NCI-H1417 (cell line): ENCODE measurements around the gene SRRM3.
A peak's percentile ranks its signal among the peaks of the same experiment; 100 is the strongest.
"Not testable (repeated sequence)": the region's sequence is repeated elsewhere in the genome, so short reads cannot be mapped to it uniquely, and the experiment has no call there.

Experiments
- DNase-seq, 3 experiments: peaks; one replicate each; lab custom pipeline; 2025; lab: John Stamatoyannopoulos, UW

SRRM3 gene

GRCh38 chr7:76201732-76202665, at the start of gene SRRM3:
TSS of gene SRRM3 (plus strand) at chr7:76201896. CDS start at chr7:76235067, 33,171 bp downstream.
- DNase-seq = peak; percentile 84 to 90 (median 87)

DNA sequence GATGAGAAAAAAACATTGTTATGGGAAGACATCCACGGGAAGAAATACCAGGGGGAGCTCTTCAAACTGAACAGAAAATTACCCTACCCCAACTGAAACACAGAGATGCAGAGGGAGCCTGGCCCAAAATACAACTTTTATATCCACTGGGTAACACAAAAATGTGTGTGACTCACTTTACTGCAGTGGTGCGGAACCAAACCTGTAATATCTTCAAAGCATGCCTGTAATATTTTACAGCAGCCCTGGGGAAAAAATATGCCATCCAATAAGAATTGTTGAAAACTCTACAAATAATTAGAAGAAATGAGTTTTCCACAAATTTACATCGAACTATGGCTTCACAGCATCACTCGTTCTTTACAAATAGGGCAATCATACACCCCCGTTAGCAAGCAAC, 49.8 kb upstream of the SRRM3 start:
- no peak for DNase-seq

DNA sequence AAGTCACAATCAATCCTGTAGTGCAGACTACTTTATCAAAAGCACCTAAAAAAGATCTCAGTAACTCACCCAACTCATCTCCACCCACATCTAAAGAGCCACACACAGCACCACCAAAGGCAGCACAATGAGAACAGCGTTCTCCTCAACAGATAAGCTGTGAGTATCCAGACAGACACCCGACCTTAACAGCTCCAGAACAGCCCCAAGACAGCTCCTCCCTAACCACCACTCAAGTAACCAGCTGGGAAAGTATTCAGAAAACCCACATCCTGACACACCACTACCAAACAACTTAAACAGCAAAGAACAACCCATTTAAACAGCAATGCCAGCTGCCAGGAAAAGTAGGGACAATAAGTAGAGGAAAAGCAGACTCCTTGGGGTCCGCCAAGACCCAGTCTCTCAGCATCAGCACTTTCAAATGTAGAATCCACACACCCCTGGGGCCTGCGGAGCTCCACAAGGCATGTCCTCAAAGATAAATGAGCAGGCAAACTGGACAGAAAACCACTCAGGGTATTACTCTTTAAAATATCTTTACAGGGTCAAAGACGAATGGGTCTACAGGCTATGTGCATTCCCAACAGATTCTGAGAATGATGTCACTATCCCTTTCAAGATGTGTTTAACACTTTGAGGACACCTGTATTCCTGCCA, 48.0 kb upstream of the SRRM3 start:
- DNase-seq = not testable (repeated sequence)

DNA sequence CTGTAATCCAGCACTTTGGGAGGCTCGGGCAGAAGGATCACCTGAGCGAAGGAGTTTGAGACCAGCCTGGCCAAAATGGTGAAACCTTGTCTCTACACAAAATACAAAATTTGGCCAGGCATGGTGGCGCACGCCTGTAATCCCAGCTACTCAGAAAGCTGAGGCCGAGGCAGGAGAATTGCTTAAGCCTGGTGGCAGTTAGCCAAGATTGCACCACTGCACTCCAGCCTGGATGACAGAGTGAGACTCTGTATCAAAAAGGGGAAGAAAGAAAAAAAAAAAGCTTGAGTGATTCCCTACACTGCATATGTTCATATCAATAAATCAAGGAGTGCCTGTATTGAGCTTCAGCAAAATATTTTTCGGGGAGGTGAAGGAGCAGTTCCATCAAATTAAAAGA, 45.8 kb upstream of the SRRM3 start:
- DNase-seq = no peak

GRCh38 chr7:76156992-76157685, 44.6 kb upstream of the SRRM3 start:
- DNase-seq = not testable (repeated sequence)

DNA sequence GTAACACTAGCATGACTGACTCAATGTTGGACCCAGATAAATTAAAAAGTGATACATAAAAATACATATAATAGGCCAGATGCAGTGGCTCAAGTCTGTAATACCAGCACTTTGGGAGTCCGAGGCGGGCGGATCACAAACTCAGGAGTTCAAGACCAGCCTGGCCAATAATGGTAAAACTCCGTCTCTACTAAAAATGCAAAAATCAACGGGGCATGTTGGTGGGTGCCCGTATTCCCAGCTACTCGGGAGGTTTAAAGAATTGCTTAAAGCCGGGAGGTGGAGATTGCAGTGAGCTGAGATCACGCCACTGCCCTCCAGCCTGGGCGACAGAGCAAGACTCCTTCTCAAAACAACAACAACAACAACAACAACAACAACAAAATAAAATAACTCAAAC, 43.3 kb upstream of the SRRM3 start:
- not testable (repeated sequence) for DNase-seq

GRCh38 chr7:76162416-76163170, 39.1 kb upstream of the SRRM3 start:
- DNase-seq = not testable (repeated sequence)

- peak; percentile 8 to 91 (median 70) for DNase-seq
Observed at GRCh38 chr7:76163812-76164211, 37.9 kb upstream of the SRRM3 start.

DNA sequence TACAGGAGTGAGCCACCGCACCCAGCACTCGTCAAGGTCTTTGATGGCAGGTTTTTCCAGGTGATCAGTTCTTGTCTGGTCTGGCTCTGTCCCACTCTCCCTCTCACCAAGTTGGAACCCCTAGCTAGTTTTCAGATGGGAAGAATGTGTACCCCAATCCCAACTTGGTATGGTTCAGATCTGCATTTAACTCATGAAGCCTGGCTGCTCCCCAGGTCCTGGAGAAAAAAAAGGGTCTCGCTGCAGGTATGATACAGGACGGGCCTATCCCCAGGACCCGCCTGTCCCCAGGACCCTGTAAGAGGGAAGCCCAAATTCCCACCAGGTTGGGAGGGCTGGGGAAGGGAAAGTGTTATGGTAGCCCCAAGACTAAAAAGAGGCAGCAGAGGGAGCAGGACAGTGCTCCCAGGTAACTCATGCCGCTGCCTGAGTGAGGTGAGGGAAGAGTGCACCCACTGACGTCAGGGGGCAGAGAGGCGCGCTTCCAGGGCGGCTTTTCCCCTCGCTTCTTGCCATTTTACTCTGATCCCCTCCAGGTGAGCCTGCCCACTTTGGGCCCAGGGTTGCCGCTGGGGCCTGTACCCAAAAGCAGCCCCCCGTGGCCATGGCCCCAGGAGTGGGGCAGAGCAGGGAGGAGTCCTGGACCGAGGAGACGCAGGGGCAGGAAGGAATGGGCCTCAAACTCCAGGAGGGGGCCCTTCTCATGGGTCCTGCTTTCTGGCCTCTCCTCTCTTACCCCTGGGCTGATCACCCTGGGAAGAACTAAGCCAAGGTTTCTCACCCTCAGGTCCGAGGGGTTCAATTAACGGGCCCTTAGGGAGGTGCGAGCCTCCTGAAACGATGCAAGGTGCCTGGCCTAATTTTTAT, 36.4 kb upstream of the SRRM3 start:
- no peak for DNase-seq

- DNase-seq = no peak
Observed at GRCh38 chr7:76165973-76166403, 35.7 kb upstream of the SRRM3 start.

- peak; percentile 97 to 99 (median 98) for DNase-seq
Observed at GRCh38 chr7:76166404-76167255, 35.1 kb upstream of the SRRM3 start.

DNA sequence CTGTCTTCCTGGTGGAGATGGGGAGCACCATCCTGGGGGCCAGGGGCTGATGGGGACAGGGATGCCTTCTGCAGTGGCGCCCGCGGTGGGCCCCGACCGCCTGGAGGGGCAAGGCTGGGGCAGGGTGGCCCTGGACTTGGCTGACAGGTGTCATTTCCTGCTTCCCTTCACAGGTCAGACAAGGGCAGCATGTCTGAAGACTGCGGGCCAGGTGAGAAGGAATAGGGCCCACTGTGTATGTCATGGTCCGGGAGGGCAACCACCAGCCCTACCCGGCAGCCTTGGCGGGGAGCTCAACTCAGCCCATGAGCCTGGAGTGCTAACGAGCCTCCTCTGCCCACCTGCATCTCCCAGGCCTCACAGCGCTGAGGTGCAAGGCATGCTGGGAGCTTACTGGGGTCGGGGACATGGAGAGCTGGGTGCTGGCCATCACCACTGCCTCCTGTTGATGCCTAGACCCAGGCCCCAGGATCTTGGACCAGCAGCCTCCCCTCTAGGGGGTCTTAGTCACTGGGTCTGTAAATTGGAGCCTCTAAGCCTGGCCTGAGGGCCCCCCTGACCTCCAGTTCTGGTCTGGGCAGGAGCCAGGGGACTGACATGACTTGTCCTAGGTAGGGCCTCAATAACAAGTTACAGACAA, 28.0 kb upstream of the SRRM3 start:
- no peak for DNase-seq

DNA sequence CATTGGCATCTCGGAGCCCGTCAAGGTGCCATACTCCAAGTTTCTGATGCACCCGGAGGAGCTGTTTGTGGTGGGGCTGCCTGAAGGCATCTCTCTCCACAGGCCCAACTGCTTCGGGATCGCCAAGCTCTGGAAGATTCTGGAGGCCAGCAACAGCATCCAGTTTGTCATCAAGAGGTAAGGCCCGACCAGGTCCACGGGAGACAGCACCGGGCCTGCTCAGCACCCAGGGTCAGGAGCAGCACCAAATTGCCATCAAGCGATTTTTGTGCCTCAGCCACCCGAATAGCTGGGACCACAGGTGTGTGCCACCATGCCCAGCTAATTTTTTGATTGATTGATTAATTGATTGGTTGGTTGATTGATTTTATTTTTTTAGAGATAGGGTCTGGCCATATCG, 24.7 kb upstream of the SRRM3 start:
- DNase-seq = not testable (repeated sequence)

GRCh38 chr7:76179686-76180085, 22.0 kb upstream of the SRRM3 start:
- no peak for DNase-seq

- no peak for DNase-seq
Observed at GRCh38 chr7:76182225-76182960, 19.3 kb upstream of the SRRM3 start.

DNA sequence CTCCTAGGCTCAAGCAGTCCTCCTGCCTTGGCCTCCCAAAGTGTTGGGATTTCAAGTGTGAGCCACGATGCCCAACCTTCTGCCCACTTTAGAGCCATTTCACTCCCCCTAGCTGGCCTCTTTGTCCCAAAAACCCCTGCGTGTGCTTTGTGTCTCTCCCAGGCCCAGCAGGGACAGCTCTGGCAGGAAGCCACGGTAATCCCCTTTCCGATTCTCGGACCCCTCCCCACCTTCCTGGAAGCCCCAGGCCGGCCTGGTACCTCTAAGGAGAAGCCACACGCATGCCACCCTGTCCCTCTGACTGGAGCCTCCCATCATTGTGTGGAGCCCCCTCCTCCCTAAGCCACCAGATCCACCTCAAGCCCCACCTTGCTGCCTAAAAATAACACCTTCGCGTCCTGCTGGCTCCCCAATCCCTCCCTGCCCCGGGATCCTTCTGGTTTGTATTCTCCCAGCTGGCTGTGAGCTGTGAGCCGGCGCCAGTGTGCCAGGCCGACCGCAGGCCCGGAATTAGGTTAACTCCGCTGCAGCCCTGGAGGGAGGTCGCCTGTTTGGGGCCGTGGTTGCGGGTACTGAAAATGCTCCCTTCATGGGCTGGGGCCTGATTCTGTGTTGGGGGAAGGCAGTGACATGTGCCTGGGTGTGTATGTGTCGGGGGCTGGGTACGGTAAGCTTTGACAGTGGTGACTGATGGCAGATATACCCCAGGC, 16.4 kb upstream of the SRRM3 start:
- no peak for DNase-seq

GRCh38 chr7:76187272-76187671, 14.4 kb upstream of the SRRM3 start:
- no peak for DNase-seq

DNA sequence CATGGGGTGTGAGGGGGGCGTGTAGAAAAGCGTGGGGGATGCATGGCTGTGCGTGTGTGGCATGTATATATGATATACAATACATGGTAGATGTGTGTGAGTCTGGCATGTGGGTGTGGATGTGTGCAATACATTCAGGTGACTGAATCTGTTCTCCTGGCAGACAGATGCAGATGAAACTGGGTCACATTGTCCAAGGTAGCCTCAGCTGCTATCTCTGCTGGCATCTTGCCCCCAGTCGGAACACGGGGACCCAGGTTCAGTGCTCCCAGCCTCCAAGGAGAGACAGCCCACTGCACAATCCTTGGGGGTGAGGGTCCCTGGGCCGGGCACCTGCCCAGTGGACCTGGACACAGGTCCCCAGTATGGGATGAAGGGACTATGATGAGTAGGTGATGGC, 12.4 kb upstream of the SRRM3 start:
- DNase-seq = no peak
